ENCODE data around the gene BABAM2. TPM values are rescaled to one million over a fixed set of nuclear protein-coding genes. Genes with fewer than 3 reads are reported as not detected.

BABAM2 gene
- total RNA-seq, 4 donors from 2014 or later: 34.4 to 44.9 (median 38.3) TPM

DNA sequence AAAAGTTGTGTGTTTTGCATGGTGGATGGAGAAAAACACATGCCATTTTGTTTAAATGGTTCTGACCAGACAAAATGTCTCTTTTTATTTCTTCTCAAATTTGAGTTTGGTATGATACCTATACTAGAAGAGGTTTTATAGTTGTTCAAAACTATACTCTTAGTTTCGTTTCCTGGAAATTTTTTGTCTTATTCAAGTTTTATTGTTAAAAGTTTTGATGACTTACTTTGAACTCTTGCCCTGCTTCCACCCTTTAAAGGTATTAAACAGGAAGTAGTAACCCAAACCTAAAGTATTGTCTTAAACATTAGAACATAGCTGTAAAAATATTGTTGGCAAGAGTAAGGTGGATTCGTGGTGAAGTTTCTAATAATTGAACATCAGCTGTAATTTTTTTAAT is 98.2 kb downstream of the BABAM2 start:
- TF ChIP-seq, protein P1, sequence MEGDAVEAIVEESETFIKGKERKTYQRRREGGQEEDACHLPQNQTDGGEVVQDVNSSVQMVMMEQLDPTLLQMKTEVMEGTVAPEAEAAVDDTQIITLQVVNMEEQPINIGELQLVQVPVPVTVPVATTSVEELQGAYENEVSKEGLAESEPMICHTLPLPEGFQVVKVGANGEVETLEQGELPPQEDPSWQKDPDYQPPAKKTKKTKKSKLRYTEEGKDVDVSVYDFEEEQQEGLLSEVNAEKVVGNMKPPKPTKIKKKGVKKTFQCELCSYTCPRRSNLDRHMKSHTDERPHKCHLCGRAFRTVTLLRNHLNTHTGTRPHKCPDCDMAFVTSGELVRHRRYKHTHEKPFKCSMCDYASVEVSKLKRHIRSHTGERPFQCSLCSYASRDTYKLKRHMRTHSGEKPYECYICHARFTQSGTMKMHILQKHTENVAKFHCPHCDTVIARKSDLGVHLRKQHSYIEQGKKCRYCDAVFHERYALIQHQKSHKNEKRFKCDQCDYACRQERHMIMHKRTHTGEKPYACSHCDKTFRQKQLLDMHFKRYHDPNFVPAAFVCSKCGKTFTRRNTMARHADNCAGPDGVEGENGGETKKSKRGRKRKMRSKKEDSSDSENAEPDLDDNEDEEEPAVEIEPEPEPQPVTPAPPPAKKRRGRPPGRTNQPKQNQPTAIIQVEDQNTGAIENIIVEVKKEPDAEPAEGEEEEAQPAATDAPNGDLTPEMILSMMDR (IDR thresholded peaks at IDR 0.05; ENCODE audit: low read depth): no peak

DNA sequence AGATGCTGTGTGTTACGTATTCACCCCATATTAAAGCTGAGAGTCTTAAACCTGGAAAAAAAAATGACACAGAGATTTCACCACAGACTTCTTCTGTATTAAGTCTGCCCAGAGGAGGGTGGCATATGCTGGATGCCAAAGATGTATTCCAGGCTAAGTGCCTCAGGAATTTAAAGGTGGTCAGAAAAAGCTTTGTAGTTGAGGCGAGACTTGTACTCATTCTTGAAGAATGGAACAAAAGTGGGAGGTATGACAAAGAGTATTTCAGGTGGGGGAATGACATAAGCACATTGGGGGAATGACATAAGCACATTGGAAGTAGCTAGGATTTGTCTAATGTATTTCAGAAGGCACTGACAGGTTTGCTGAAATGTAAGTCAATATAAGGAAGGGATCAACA is 98.6 kb downstream of the BABAM2 start:
- TF ChIP-seq, protein P1 (IDR thresholded peaks at IDR 0.05; ENCODE audit: low read depth): no peak

DNA sequence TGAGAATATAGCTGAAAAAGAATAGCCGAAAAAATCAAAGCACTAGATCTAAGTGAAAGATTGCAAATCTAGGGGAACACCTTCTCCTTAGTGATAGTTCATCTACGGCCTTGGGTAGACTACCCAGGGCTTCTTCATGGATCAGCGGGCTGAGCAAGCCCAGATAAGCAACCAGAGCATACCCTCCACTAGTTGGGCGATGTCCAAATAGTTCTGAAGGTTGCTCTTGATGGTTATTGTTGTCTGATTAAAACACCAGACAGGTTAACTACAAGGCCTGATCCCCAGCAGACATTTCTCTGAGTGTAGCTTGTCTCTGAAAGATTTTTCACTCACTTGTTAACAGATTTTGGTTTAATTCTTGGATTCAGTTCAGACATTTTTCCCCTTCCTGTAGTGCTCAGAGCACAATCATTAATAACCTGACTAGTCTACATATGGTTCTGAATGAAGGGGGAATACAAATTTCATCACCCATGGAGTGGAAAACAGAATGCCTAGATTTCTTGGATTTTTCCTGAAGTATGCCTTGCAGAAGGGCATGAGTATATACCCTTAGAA is 99.6 kb downstream of the BABAM2 start:
- TF ChIP-seq, protein P1 (IDR thresholded peaks at IDR 0.05; ENCODE audit: low read depth): no peak

DNA sequence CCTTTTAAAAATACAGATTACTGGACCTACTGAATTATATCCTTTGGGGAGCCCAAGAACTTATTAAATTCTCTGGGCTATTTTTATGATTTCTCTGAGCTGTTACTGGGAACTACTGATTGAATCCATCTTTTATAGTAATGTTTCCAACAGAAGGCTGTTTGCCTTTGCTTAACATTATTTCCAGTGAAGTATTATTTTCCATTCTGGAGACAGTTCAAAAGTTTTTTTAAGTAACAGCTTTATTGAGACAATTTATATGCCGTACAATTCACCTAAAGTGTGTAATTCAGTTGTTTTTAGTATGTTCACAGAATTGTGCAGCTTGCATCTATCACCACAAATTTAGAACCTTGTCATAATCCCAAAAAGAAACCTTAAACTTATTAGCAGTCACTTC is 100.6 kb downstream of the BABAM2 start:
- TF ChIP-seq, protein P1 (IDR thresholded peaks at IDR 0.05; ENCODE audit: low read depth): no peak

DNA sequence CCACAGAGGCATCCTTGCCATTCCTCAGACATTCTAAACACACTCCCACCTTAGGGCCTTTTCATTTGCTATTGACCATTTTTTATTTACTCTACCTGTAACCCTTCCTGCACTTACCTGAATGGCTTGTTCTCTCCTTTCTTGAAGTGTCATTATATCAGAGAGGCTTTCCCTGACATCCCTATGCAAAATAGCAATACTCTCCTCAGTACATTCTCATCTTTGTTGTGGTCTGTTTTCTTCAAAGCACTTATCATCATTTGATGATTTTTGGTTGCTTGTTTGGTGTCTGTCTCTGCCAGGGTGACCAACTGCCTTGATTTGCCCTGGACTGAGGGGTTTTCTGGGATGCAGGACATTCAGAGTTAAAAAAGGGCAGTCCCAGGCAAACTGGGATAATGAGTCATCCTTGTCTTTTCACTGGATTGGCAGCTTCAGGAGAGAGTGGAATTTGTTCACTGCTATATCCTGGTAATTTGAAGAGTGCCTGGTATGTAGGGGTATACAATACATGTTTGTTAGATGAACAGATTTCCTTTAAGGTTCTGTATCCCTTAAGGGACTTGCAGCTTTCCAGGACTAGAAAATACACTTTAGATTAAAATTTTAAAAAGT is 102.4 kb downstream of the BABAM2 start:
- TF ChIP-seq, protein P1 (IDR thresholded peaks at IDR 0.05; ENCODE audit: low read depth): no peak

DNA sequence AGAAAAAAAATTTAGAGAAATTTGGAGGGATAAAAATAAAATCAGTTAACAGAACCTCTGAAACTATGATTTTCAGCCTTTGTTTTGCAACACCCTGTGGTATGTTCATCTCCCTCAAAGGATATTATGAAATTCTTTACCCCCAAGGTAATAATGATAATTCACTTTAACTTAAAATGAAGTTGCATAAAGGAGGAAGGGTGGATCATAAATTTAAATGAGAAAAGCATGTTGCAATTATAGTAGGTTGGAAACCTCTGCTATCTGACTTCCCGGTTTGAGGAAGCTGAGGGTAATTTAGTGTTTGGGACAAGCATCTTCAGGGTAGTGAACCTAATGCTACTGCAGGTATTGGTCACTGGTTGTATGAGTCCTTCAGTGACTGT is 102.9 kb downstream of the BABAM2 start:
- TF ChIP-seq, protein P1 (IDR thresholded peaks at IDR 0.05; ENCODE audit: low read depth): no peak

DNA sequence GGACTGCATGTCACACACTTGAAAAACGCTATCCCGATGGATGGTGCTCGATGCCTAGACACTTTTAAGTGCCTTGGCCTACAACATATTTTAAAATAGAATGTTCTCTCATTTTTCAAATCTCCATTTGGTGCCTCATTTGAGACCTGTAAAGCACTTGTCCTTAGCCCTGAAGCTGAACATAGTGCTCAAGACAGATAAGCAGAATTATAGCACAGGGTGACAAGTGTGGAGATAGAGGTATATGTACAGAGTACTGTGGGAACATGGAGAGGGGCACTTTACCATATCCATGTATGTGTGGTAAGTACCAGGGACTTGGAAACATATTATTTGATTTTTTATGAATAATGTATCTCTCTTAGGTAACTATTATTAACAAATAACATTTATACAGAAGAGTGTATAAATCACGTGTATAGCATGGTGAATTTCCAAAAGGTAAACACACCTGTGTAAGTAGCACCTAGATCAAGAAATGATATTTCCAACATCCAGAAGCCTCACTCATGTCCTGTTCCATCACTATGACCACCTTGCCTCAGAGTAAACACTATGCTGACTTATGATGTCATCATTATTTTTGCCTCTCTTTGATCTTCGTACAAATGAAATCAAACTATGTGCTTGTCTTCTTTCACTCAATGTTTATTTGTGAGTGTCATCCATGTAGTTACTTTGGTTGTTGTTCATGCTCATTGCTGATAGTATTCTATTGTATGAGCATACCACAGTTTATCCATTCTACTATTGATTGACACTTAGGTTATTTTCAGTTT is 103.6 kb downstream of the BABAM2 start:
- TF ChIP-seq, protein P1 (IDR thresholded peaks at IDR 0.05; ENCODE audit: low read depth): no peak
